IMR-90 (cell line): ENCODE data around the gene RUNX1. TPM values are rescaled to one million over a fixed set of nuclear protein-coding genes. Genes with fewer than 3 reads are reported as not detected.

Experiments
- ATAC-seq: fragments of 200-7000 bp; cut with Tn5 transposase; 2 replicates; pipeline ENCODE4 v1.9.1; 2020; ENCODE audit warnings: low read depth, mild to moderate bottlenecking, moderate library complexity
- BruUV-seq: library from RNA; stranded (reverse); fragments of 400-500 nt; replicated peaks from 2 replicates; lab custom pipeline; 2021; lab: Mats Ljungman, UMichigan
- CTCF ChIA-PET: fragments of 300-600 bp; formaldehyde crosslinking; extraction: SDS; loops from one replicate; lab custom pipeline; 2021; ENCODE audit warnings: antibody characterized with exemption; lab: Yijun Ruan, JAX
- POLR2A ChIA-PET: fragments of 300-600 bp; sonication (Branson Sonifier 250); formaldehyde crosslinking; loops from one replicate; lab custom pipeline; 2022; ENCODE audit warnings: antibody characterized with exemption; ENCODE audit not compliant: unreplicated experiment; lab: Charles Lee
- DNase-seq: peaks from one replicate; pipeline ENCODE4 v3.0.0; 2013
- H2AFZ ChIP-seq: replicated peaks from 2 replicates; pipeline ENCODE3; 2013; ENCODE audit warnings: low read length, mild to moderate bottlenecking; ENCODE audit not compliant: poor library complexity
- H2AK5ac ChIP-seq: 2 replicates; pipeline ENCODE4 v1.6.1; 2013; ENCODE audit warnings: low read depth, low read length, inconsistent platforms
- H2AK9ac ChIP-seq: replicated peaks from 2 replicates; pipeline ENCODE3; 2013; ENCODE audit warnings: mild to moderate bottlenecking, low read depth, low read length, moderate library complexity; ENCODE audit not compliant: poor library complexity
- H2BK120ac ChIP-seq: 2 replicates; pipeline ENCODE4 v1.6.1; 2013; ENCODE audit warnings: low read depth, low read length, inconsistent platforms
- H2BK15ac ChIP-seq: 3 replicates; pipeline ENCODE4 v1.6.1; 2013; ENCODE audit warnings: low read depth, low read length, inconsistent platforms
- H2BK20ac ChIP-seq: 2 replicates; pipeline ENCODE4 v1.6.1; 2013; ENCODE audit warnings: low read depth, mild to moderate bottlenecking, inconsistent platforms, low read length, moderate library complexity
- H2BK5ac ChIP-seq: 2 replicates; pipeline ENCODE4 v1.6.1; 2013; ENCODE audit warnings: mild to moderate bottlenecking, low read depth, low read length, inconsistent platforms; ENCODE audit not compliant: poor library complexity, severe bottlenecking
- H3K14ac ChIP-seq: replicated peaks from 2 replicates; pipeline ENCODE4 v1.6.1; 2013; ENCODE audit warnings: low read depth, low read length, inconsistent platforms
- H3K18ac ChIP-seq: 2 replicates; pipeline ENCODE4 v1.6.1; 2013; ENCODE audit warnings: low read depth, low read length, control low read depth
- H3K23ac ChIP-seq: 2 replicates; pipeline ENCODE4 v1.6.1; 2013; ENCODE audit warnings: low read depth, low read length, inconsistent platforms
- H3K27ac ChIP-seq: 2 replicates; pipeline ENCODE4 v1.5.1; 2013; ENCODE audit warnings: mild to moderate bottlenecking, control low read depth, low read length; ENCODE audit not compliant: insufficient read depth
- H3K27me3 ChIP-seq: 2 replicates; pipeline ENCODE4 v1.6.1; 2013; ENCODE audit warnings: low read length; ENCODE audit not compliant: control insufficient read depth, insufficient read depth
- H3K36me3 ChIP-seq: 2 replicates; pipeline ENCODE4 v1.6.1; 2013; ENCODE audit warnings: low read length, mixed read lengths; ENCODE audit not compliant: control insufficient read depth, insufficient read depth
- H3K4ac ChIP-seq: 2 replicates; pipeline ENCODE4 v1.6.1; 2013; ENCODE audit warnings: low read depth, low read length, inconsistent platforms
- H3K4me1 ChIP-seq: 2 replicates; pipeline ENCODE4 v1.6.1; 2013; ENCODE audit warnings: low read length, mixed read lengths; ENCODE audit not compliant: control insufficient read depth, insufficient read depth
- H3K4me2 ChIP-seq: 2 replicates; pipeline ENCODE4 v1.6.1; 2013; ENCODE audit warnings: low read depth, mild to moderate bottlenecking, control low read depth, low read length, moderate library complexity
- H3K4me3 ChIP-seq: 2 replicates; pipeline ENCODE4 v1.5.1; 2013; ENCODE audit warnings: low read depth, mild to moderate bottlenecking, control low read depth, low read length, moderate library complexity; ENCODE audit not compliant: insufficient read depth
- H3K56ac ChIP-seq: 2 replicates; pipeline ENCODE4 v1.6.1; 2013; ENCODE audit warnings: low read length, inconsistent platforms; ENCODE audit not compliant: insufficient read depth; ENCODE audit errors: extremely low read depth
- H3K79me1 ChIP-seq, 2 experiments: 2 replicates each; pipeline ENCODE4 v1.6.1; 2013; ENCODE audit warnings: low read length in 2 of 2, inconsistent platforms in 1 of 2, low read depth in 1 of 2
- H3K9ac ChIP-seq: 2 replicates; pipeline ENCODE4 v1.6.1; 2013; ENCODE audit warnings: low read depth, low read length, control low read depth
- H3K9me1 ChIP-seq: 2 replicates; pipeline ENCODE4 v1.6.1; 2013; ENCODE audit warnings: low read length, inconsistent platforms; ENCODE audit not compliant: insufficient read depth
- H3K9me3 ChIP-seq: 2 replicates; pipeline ENCODE4 v1.6.1; 2013; ENCODE audit warnings: low read length; ENCODE audit not compliant: control insufficient read depth, insufficient read depth
- H4K20me1 ChIP-seq: 2 replicates; pipeline ENCODE4 v1.6.1; 2013; ENCODE audit warnings: low read length, inconsistent platforms; ENCODE audit not compliant: insufficient read depth
- H4K5ac ChIP-seq: 2 replicates; pipeline ENCODE4 v1.6.1; 2013; ENCODE audit warnings: mild to moderate bottlenecking, low read depth, low read length, control low read depth
- H4K8ac ChIP-seq, 2 experiments: 2 replicates each; pipeline ENCODE4 v1.6.1; 2013; ENCODE audit warnings: low read depth in 2 of 2, low read length in 2 of 2, control low read depth in 1 of 2, inconsistent platforms in 1 of 2
- H4K91ac ChIP-seq: 2 replicates; pipeline ENCODE4 v1.6.1; 2013; ENCODE audit warnings: low read depth, low read length, inconsistent platforms; ENCODE audit not compliant: insufficient read depth
- FOS ChIP-seq: fragments of 150-350 bp; IDR thresholded peaks from 2 replicates; pipeline ENCODE4 v1.6.1; 2016; ENCODE audit warnings: low read depth, low read length
- MAFK ChIP-seq: IDR thresholded peaks from 2 replicates; pipeline ENCODE4 v1.6.1; 2012; ENCODE audit warnings: low read depth, low read length, improper control_type of control experiment
- MXI1 ChIP-seq: IDR thresholded peaks from 2 replicates; pipeline ENCODE4 v1.6.1; 2012; ENCODE audit warnings: low read depth, mild to moderate bottlenecking, low read length, moderate library complexity, borderline replicate concordance
- NFE2L2 ChIP-seq: fragments of 150-350 bp; IDR thresholded peaks from 2 replicates; pipeline ENCODE4 v1.6.1; 2016; ENCODE audit warnings: low read depth, mild to moderate bottlenecking, low read length
- POLR2A ChIP-seq: IDR thresholded peaks from 2 replicates; pipeline ENCODE4 v1.6.1; 2012; ENCODE audit warnings: mild to moderate bottlenecking, low read depth, low read length
- USF2 ChIP-seq: fragments of 150-350 bp; IDR thresholded peaks from 2 replicates; pipeline ENCODE4 v1.6.1; 2017; ENCODE audit warnings: mild to moderate bottlenecking, antibody characterized with exemption, low read length, low read depth
- WGBS, 2 experiments: methylation state at CpG; one replicate each; pipeline versions ENCODE4 v1.1.5 to v1.1.7; 2013; ENCODE audit warnings: missing lambda C conversion rate in 2 of 2; ENCODE audit not compliant: insufficient read length in 1 of 2; ENCODE audit errors: extremely low coverage in 2 of 2; 5-methylcytosine and 5-hydroxymethylcytosine counted together
- dilution Hi-C: fragments of 300-500 bp; cut with HindIII; formaldehyde crosslinking; loops from one replicate; pipeline ENCODE4 v1.14.3; 2018; ENCODE audit warnings: low sequenced_read_pairs; ENCODE audit not compliant: unreplicated experiment
- in situ Hi-C: fragments of 300-500 bp; cut with MboI; formaldehyde crosslinking; loops from 3 replicates; pipeline ENCODE4 v1.14.3; 2019; ENCODE audit warnings: low sequenced_read_pairs, inconsistent platforms, mixed read lengths
- intact Hi-C: fragments of 100-400 bp; cut with micrococcal nuclease; formaldehyde crosslinking; loops from 2 replicates; pipeline ENCODE4 v1.10.0; 2022
- polyA plus RNA-seq, 3 experiments: library from polyadenylated mRNA; depleted of rRNA; stranded (reverse); fragments of >200 nt; gene quantifications; 2 replicates each; pipeline ENCODE4 v1.2.3, GENCODE V29; 2012; ENCODE audit warnings: low replicate concordance in 1 of 3
- total RNA-seq: library from RNA; depleted of rRNA; stranded (reverse); fragments of >200 nt; gene quantifications from 2 replicates; pipeline ENCODE4 v1.2.3, GENCODE V29; 2012
- TF ChIP-seq, protein P1 (sequence below): conservative IDR thresholded peaks from 2 replicates; pipeline ENCODE4 v1.5.1; 2012; ENCODE audit warnings: mild to moderate bottlenecking, low read depth, low read length, improper control_type of control experiment

The RUNX1 gene
- total and polyA plus RNA-seq, 2 of the 4 experiments (the other 2 are of a cell fraction): 34.5 to 56.5 TPM

GRCh38 chr21:35045542-35046262 lies 3.4 kb downstream of the RUNX1 start:
- Histone ChIP-seq H2BK20ac (peak overlapping the region; percentile 40; the same call in 1 of the 2 replicates), H2AK5ac (peak overlapping the region; percentile 73; the same call in 1 of the 2 replicates), H3K4me1 (peaks cover 20% of the 10 kb centered on the region), H3K23ac (no peak overlapping the region), H3K9me1 (peaks cover 16% of the 10 kb centered on the region), H2AK9ac (no peak overlapping the region), H3K27me3 (no peaks in the 10 kb centered on the region), H3K56ac (no peak overlapping the region), H4K5ac (no peak overlapping the region), H3K9ac (no peak overlapping the region), H3K18ac (0 out of 2 replicates have a peak overlapping the region, but pooled peaks have one; percentile 97), H4K8ac (peak overlapping the region; percentile 82 to 88; a peak in 2 of 4 replicates), H2BK5ac (peak overlapping the region; percentile 93), H3K36me3 (no peaks in the 10 kb centered on the region), H3K14ac (peak overlapping the region; percentile 82), H2BK15ac (peak overlapping the region; percentile 87; the same call in 2 of the 3 replicates), H2AFZ (no peak overlapping the region), H3K4me2 (no peak overlapping the region), H3K9me3 (no peaks in the 10 kb centered on the region), H4K91ac (peak overlapping the region; percentile 95), H3K4me3 (no peak overlapping the region), H3K27ac (no peak overlapping the region; the same call in 1 of the 2 replicates), H2BK120ac (peak overlapping the region; percentile 95), H3K79me1 (peaks cover 0 to 48% of the 10 kb centered on the region in 2 experiments; a peak in 2 of 4 replicates), H3K4ac (peak overlapping the region; percentile 93), H4K20me1 (no peaks in the 10 kb centered on the region)
- in situ Hi-C loops: loop anchor here (10.0 kb wide), 1 partner anchor 131 kb away; no protein-coding TSS in a partner anchor
- POLR2A ChIA-PET: no interaction called here
- 100% methylated on average over 3 of the region's 17 CpGs; no CpG with 5 or more reads in 1 of the 2 experiments for WGBS, 2 experiments
- no TSS peak for BruUV-seq
- ATAC-seq: no peak
- dilution Hi-C loops: no loop called here
- CTCF ChIA-PET: no interaction called here
- DNase-seq: no peak
- no peak for TF ChIP-seq POLR2A
- TF ChIP-seq MAFK: no peak
- no peak for TF ChIP-seq NFE2L2
- TF ChIP-seq, protein P1, sequence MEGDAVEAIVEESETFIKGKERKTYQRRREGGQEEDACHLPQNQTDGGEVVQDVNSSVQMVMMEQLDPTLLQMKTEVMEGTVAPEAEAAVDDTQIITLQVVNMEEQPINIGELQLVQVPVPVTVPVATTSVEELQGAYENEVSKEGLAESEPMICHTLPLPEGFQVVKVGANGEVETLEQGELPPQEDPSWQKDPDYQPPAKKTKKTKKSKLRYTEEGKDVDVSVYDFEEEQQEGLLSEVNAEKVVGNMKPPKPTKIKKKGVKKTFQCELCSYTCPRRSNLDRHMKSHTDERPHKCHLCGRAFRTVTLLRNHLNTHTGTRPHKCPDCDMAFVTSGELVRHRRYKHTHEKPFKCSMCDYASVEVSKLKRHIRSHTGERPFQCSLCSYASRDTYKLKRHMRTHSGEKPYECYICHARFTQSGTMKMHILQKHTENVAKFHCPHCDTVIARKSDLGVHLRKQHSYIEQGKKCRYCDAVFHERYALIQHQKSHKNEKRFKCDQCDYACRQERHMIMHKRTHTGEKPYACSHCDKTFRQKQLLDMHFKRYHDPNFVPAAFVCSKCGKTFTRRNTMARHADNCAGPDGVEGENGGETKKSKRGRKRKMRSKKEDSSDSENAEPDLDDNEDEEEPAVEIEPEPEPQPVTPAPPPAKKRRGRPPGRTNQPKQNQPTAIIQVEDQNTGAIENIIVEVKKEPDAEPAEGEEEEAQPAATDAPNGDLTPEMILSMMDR: no peak
- TF ChIP-seq FOS: no peak
- TF ChIP-seq MXI1: no peak
- no peak for TF ChIP-seq USF2
- intact Hi-C loops: loop anchor here (2.0 to 10.0 kb wide), 5 partner anchors 211 to 569 kb away; no protein-coding TSS in a partner anchor
